NCI-H1092 treated with DMSO at 0.1 percent for 48 hours (cell line): Measurements from ENCODE around the gene PTGFRN.

Experiments used
- DNase-seq: peaks from one replicate; lab custom pipeline; 2025; lab: John Stamatoyannopoulos, UW

The PTGFRN gene

GRCh38 chr1:117000142-117000541, 90.4 kb downstream of the PTGFRN start:
- DNase-seq, result no peak

- DNase-seq, result no peak
These were observed 91.7 kb downstream of the PTGFRN start, which contains the start of gene CD101 for GRCh38 chr1:117001254-117001927. TSS of gene CD101 (plus strand) at chr1:117001760. CDS start at chr1:117001818, 58 bp downstream.

GRCh38 chr1:117003223-117003875, 93.6 kb downstream of the PTGFRN start:
- DNase-seq, result no peak

GRCh38 chr1:117007719-117008013, 98.0 kb downstream of the PTGFRN start:
- DNase-seq, result no peak

GRCh38 chr1:117008656-117009055, 98.9 kb downstream of the PTGFRN start:
- DNase-seq, result no peak

GRCh38 chr1:117009132-117009531, 99.4 kb downstream of the PTGFRN start:
- DNase-seq, result no peak

- DNase-seq, result no peak
These were observed 100.7 kb downstream of the PTGFRN start for GRCh38 chr1:117010310-117010969.

- no peak for DNase-seq
These were observed 101.6 kb downstream of the PTGFRN start for GRCh38 chr1:117011334-117011733.

GRCh38 chr1:117013309-117013858, 103.7 kb downstream of the PTGFRN start:
- DNase-seq, result no peak

GRCh38 chr1:117014209-117014608, 104.5 kb downstream of the PTGFRN start:
- DNase-seq, result no peak

GRCh38 chr1:117015724-117016123, 106.0 kb downstream of the PTGFRN start:
- DNase-seq, result no peak

GRCh38 chr1:117017062-117017461, 107.3 kb downstream of the PTGFRN start:
- no peak for DNase-seq

GRCh38 chr1:117017648-117018047, 107.9 kb downstream of the PTGFRN start:
- DNase-seq, result no peak

- no peak for DNase-seq
These were observed 110.9 kb downstream of the PTGFRN start for GRCh38 chr1:117020526-117021156.

GRCh38 chr1:117022114-117022513, 112.4 kb downstream of the PTGFRN start:
- DNase-seq, result no peak

GRCh38 chr1:117025568-117025967, 115.9 kb downstream of the PTGFRN start:
- no peak for DNase-seq

- DNase-seq, result no peak
These were observed 116.6 kb downstream of the PTGFRN start for GRCh38 chr1:117026361-117026760.

- no peak for DNase-seq
These were observed 120.0 kb downstream of the PTGFRN start for GRCh38 chr1:117029685-117030084.

GRCh38 chr1:117030271-117030877, 120.7 kb downstream of the PTGFRN start:
- DNase-seq, result no peak

- DNase-seq, result no peak
These were observed 122.5 kb downstream of the PTGFRN start for GRCh38 chr1:117032266-117032665.

GRCh38 chr1:117032681-117033539, 123.2 kb downstream of the PTGFRN start:
- DNase-seq, result no peak
